Adipocyte (in vitro differentiated cells): ENCODE measurements around the gene SSNA1.
A peak's percentile ranks its signal among the peaks of the same experiment; 100 is the strongest.

Experiments used
- DNase-seq: peaks from one replicate; pipeline ENCODE4 v3.0.0-alpha.2; 2015; ENCODE audit warnings: low read depth
- H3K27me3 ChIP-seq: replicated peaks from 2 replicates; pipeline ENCODE4 v1.7.0; 2013; ENCODE audit warnings: mild to moderate bottlenecking, low read length, moderate library complexity; ENCODE audit not compliant: control insufficient read depth, insufficient read depth
- H3K36me3 ChIP-seq: 2 replicates; pipeline ENCODE4 v1.7.0; 2013; ENCODE audit warnings: low read length, mild to moderate bottlenecking, moderate library complexity; ENCODE audit not compliant: control insufficient read depth, insufficient read depth, severe bottlenecking
- H3K4me1 ChIP-seq: 2 replicates; pipeline ENCODE4 v1.7.0; 2013; ENCODE audit warnings: mild to moderate bottlenecking, low read length, moderate library complexity; ENCODE audit not compliant: control insufficient read depth, insufficient read depth
- H3K4me3 ChIP-seq: 2 replicates; pipeline ENCODE4 v1.7.0; 2013; ENCODE audit warnings: mild to moderate bottlenecking, low read length, moderate library complexity
- H3K9ac ChIP-seq: 2 replicates; pipeline ENCODE4 v1.7.0; 2013; ENCODE audit warnings: mild to moderate bottlenecking, low read length, moderate library complexity
- H3K9me3 ChIP-seq: 2 replicates; pipeline ENCODE4 v1.7.0; 2013; ENCODE audit warnings: mild to moderate bottlenecking, low read length, moderate library complexity; ENCODE audit not compliant: control insufficient read depth

SSNA1 gene

DNA sequence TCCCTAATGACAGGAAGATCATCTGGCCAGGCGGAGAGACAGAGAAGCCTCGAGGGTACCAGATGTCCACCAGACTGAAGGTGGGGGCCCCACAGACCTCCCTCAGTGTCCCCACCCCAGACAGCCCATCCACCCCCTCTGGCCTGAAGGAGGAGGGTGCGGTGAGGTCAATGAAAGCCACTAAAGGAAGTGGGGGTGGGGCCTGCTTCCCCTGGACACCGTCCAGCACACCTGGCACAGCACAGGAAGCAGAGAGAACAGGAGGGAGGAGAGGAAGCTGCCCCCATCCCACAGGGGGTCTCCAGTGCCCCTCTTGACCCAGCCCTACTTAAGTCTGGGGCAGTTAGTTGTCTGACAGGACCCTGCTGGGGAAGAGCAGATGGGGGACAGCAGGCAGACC lies 29.9 kb upstream of the SSNA1 start:
- Histone ChIP-seq H3K9me3 (no peaks in the 10 kb centered on the region), H3K4me1 (no peaks in the 10 kb centered on the region), H3K36me3 (no peaks in the 10 kb centered on the region), H3K4me3 (no peak overlapping the region), H3K9ac (no peak overlapping the region), H3K27me3 (peaks cover 50% of the 10 kb centered on the region)
- DNase-seq = no peak

DNA sequence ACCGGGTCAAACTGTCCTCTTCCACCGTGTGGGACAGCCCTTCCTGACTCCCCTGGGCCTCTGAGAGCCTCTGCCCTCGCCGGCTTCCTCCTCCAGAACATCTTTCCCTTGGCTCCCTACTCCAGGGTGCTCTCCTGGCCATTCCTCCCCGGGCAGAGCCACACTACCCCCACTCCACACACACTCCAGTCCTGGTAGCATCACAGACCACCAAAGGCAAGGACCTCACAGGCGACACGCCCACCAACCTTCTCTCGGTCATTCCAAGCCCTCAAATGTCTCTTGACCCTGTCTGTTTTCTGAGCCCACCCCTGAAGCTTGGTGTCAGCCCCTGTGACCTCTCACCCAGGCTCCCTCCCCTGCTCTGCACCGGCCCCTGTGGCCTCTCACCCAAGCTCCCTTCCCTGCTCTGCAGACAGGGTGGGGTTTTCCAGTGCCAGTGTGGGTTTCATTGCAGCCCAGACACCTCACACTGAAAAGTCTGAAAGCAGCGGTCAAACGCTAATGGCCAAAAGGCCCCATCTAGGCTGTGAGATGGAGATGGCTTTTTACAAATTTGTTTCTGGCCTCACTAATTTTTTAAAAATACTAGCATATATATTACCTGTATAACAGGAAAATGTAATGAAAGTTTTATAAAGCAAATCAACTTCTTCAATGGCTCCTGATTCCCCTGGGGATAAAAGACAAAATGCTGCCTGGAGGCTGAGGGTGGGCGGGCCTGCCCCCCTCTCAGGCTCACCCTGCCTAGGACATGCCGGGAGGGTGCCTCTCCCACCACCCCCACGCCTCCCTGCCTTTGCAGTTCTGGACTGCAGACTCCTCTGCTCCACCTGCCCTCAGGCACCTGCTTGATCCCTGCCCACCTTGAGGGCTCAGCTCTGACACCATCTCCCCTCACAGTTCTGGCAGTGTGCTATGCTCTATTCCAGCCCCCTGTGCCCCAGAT lies 29.1 kb upstream of the SSNA1 start:
- Histone ChIP-seq H3K9me3 (no peaks in the 10 kb centered on the region), H3K36me3 (no peaks in the 10 kb centered on the region), H3K4me1 (no peaks in the 10 kb centered on the region), H3K4me3 (no peak overlapping the region), H3K27me3 (peaks cover 56% of the 10 kb centered on the region), H3K9ac (no peak overlapping the region)
- DNase-seq = no peak

DNA sequence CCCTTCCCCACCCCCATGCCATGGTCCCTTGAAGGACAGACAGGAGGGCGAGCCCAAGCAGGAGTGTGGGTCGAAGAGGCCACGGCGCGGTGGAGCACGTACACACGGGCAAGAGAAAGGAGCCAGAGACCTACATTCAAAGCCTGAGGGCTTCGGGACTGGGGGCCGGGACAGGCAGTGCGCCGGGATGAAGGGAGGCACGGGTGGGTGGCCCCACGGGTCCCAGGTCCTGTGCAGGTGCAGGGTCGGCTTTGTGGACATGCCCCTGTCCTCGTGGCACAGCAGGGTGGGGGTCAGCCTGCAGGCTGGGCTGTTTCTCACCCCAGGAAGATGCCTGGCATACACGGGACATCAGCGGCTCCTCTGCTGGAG lies 28.4 kb upstream of the SSNA1 start:
- Histone ChIP-seq H3K27me3 (peaks cover 61% of the 10 kb centered on the region), H3K9ac (no peak overlapping the region), H3K4me1 (no peaks in the 10 kb centered on the region), H3K36me3 (no peaks in the 10 kb centered on the region), H3K4me3 (no peak overlapping the region), H3K9me3 (no peaks in the 10 kb centered on the region)
- DNase-seq = no peak

DNA sequence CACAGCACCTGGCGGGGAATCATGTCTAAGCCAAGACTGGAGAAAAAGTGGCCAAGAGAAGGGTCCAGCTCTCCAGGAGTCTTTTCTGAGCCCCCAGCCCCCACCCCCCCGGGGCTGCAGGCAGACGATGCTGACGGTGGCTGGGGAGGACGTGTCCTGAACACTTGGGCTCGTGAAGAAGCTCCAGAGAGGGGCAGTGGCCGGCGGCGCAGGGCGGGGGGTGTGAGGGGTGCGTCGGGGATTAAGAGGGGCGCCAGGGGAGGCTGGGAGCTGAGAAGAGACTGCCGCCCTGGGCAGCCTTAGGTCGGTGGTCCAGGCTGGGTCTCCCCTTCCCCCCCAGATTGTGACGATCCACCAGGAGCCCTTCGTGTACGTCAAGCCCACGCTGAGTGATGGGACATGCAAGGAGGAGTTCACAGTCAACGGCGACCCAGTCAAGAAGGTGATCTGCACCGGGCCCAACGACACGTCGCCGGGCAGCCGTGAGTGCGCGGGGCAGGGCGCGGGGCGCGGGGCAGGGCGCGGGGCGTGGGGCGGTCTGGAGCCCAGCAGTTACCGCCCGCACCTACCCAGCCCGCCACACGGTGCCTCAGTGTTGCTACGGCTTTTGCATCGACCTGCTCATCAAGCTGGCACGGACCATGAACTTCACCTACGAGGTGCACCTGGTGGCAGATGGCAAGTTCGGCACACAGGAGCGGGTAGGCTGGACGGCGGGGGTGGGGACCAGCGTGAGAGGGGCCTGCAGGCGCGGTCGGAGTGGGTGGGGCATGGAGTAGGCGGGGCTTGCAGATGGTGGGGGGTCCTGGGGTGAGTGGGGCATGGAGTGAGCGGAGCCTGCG lies 27.5 kb upstream of the SSNA1 start:
- Histone ChIP-seq H3K4me1 (no peaks in the 10 kb centered on the region), H3K36me3 (no peaks in the 10 kb centered on the region), H3K27me3 (peaks cover 58% of the 10 kb centered on the region), H3K9ac (no peak overlapping the region), H3K9me3 (no peaks in the 10 kb centered on the region), H3K4me3 (no peak overlapping the region)
- DNase-seq = no peak

DNA sequence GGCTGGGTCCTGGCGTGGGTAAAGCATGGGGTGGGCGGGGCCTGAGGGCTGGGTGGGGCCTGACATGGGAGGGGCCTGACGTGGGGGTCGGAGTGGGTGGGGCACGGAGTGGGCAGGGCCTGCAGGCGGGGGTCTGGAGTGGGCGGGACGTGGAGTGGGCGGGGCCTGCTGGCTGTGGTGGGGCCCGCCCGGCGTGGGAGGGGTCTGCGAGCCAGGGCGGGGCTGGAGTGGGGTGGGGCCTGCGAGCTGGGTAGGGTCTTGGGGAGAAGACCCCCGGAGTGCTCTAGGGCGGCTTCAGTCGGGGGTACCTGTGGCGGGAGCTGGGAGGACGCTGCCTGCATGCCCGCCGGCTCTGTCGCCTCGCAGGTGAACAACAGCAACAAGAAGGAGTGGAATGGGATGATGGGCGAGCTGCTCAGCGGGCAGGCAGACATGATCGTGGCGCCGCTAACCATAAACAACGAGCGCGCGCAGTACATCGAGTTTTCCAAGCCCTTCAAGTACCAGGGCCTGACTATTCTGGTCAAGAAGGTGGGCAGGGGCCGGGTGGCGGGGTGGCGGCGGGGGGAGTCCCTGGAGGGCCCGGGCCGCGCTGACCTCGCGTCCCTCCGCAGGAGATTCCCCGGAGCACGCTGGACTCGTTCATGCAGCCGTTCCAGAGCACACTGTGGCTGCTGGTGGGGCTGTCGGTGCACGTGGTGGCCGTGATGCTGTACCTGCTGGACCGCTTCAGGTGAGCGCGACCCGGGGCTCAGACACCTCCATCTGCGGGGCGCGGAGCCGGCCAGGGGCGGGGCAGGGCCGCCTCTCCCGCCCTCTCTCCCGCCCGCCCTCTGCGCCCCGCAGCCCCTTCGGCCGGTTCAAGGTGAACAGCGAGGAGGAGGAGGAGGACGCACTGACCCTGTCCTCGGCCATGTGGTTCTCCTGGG lies 26.7 kb upstream of the SSNA1 start:
- H3K4me3 ChIP-seq = no peak overlapping the region
- peaks cover 59% of the 10 kb centered on the region for H3K27me3 ChIP-seq
- no peaks in the 10 kb centered on the region for H3K36me3 ChIP-seq
- no peak for DNase-seq
- no peak overlapping the region for H3K9ac ChIP-seq
- H3K4me1 ChIP-seq = no peaks in the 10 kb centered on the region
- no peaks in the 10 kb centered on the region for H3K9me3 ChIP-seq

DNA sequence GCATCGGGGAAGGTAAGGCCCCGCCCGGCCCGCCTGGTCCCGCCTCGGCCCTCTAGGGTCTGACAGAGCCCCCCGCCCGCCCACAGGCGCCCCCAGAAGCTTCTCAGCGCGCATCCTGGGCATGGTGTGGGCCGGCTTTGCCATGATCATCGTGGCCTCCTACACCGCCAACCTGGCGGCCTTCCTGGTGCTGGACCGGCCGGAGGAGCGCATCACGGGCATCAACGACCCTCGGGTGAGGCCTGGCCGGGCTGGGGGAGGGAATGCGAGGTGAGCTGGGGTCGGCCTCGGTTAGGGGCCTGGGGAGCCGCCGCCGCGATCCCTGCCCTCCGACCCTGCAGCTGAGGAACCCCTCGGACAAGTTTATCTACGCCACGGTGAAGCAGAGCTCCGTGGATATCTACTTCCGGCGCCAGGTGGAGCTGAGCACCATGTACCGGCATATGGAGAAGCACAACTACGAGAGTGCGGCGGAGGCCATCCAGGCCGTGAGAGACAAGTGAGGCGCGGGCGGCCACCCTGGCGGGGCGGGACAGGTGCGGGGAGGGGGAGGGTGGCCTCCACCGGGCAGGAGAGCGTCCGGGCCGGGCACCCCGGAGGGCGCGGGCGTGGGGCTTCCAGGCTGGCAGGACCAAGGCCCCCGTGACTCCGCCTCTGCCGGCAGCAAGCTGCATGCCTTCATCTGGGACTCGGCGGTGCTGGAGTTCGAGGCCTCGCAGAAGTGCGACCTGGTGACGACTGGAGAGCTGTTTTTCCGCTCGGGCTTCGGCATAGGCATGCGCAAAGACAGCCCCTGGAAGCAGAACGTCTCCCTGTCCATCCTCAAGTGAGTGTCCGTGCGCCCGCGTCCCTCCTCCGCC lies 25.7 kb upstream of the SSNA1 start:
- peak; percentile 17 for DNase-seq
- H3K9ac ChIP-seq = no peak overlapping the region
- no peaks in the 10 kb centered on the region for H3K4me1 ChIP-seq
- no peak overlapping the region for H3K4me3 ChIP-seq
- peaks cover 55% of the 10 kb centered on the region for H3K27me3 ChIP-seq
- H3K9me3 ChIP-seq = no peaks in the 10 kb centered on the region
- H3K36me3 ChIP-seq = no peaks in the 10 kb centered on the region

DNA sequence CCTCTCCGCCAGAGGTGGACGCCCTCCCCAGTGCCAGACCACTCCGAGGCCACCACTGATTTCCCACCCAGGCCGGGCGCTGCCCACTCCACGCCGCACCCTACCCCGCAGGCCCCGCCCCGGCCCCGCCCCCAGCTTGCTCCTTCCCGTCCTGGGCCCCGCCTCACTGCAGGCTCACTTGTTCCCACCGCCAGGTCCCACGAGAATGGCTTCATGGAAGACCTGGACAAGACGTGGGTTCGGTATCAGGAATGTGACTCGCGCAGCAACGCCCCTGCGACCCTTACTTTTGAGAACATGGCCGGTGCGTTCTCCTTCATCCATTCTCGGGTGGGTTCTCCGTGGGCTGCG lies 25.1 kb upstream of the SSNA1 start:
- Histone ChIP-seq H3K27me3 (peaks cover 50% of the 10 kb centered on the region), H3K36me3 (no peaks in the 10 kb centered on the region)
- peak; percentile 14 for DNase-seq

DNA sequence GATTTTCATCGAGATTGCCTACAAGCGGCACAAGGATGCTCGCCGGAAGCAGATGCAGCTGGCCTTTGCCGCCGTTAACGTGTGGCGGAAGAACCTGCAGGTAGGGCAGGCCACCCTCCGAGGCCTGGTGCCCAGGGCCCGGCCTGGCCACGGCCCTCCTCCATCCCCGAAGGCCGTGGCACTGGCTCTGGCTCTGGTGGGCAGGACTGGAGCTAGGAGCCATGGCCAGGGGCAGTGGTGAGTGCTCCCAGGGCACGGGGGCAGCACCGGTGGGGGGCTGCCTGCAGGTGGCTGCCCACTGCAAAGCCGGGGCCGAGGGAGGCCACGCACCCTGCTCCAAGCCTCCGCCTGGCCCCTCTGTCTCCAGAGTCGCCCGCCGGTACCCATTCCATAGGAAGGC lies 24.7 kb upstream of the SSNA1 start:
- H3K4me1 ChIP-seq = no peaks in the 10 kb centered on the region
- H3K27me3 ChIP-seq = peaks cover 46% of the 10 kb centered on the region
- H3K4me3 ChIP-seq = no peak overlapping the region
- no peak for DNase-seq
- no peaks in the 10 kb centered on the region for H3K36me3 ChIP-seq
- H3K9ac ChIP-seq = no peak overlapping the region
- no peaks in the 10 kb centered on the region for H3K9me3 ChIP-seq

More for the DNA sequence above, 25.1 kb upstream of the SSNA1 start:
- H3K9me3 ChIP-seq = no peaks in the 10 kb centered on the region
- no peak overlapping the region for H3K4me3 ChIP-seq
- no peaks in the 10 kb centered on the region for H3K4me1 ChIP-seq
- H3K9ac ChIP-seq = no peak overlapping the region

DNA sequence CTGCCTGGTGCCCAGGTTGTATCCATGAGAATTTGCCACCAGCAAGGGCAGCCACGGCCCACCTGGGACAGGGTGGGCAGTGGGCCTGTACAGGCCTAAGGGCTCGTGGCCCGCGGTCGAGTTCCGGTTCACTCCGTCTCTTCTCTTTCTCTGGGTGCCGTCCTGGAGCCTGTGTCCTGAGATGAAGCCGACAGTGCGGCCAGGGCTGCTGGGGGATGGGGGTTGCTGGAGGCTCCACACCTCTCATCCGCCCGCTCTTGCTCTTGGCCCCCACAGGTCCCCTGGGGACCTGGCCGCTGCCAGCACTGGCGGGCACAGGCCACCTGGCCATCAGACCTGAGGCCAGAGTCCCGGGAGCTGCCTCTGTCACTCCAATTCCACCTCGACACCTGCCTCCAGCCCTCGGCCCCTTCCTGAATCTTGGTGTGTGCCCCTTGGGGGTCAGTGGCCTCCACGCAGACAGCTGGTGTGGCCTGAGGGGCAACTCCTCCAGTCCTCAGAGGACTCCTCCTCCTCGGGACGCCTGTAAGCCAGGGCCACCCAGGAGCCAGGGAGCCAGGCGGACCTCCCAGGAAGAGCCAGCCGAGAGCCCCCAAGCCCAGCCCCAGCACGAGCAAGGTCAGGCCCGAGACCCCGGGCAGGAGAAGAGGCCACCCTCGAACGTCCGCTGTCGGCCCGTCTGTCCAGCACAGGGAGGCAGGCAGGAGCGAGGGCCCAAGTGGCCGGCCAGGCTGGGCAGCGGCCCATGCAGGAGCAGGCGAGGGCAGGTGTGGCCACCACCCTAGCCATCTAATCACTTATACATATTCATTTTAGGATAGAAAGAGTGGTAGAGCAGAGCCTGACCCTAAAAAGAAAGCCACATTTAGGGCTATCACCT lies 23.9 kb upstream of the SSNA1 start:
- H3K4me3 ChIP-seq = no peak overlapping the region
- H3K9ac ChIP-seq = no peak overlapping the region
- peaks cover 38% of the 10 kb centered on the region for H3K27me3 ChIP-seq
- no peak for DNase-seq
- peaks cover 3% of the 10 kb centered on the region for H3K4me1 ChIP-seq
- no peaks in the 10 kb centered on the region for H3K9me3 ChIP-seq
- H3K36me3 ChIP-seq = no peaks in the 10 kb centered on the region
